ENCODE results near the gene HTRA1.

HTRA1 gene

GRCh38 chr10:122455376-122456079, 5.8 kb upstream of the HTRA1 start:
- DNase-seq, result no peak

- DNase-seq, result no peak
Measured at GRCh38 chr10:122457934-122458333, 3.4 kb upstream of the HTRA1 start.

- DNase-seq, result no peak
Measured at GRCh38 chr10:122458693-122459092, 2.7 kb upstream of the HTRA1 start.

GRCh38 chr10:122459561-122460273, 1.6 kb upstream of the HTRA1 start:
- no peak for DNase-seq

GRCh38 chr10:122460891-122461293, 461 bp upstream of the HTRA1 start:
- DNase-seq, result no peak

GRCh38 chr10:122461729-122462532, 578 bp downstream of the HTRA1 start:
- DNase-seq, result no peak

GRCh38 chr10:122462533-122463465, 1.4 kb downstream of the HTRA1 start:
- DNase-seq, result no peak

- no peak for DNase-seq
Measured at GRCh38 chr10:122463466-122464249, 2.3 kb downstream of the HTRA1 start.

- no peak for DNase-seq
Measured at GRCh38 chr10:122464250-122464510, 2.8 kb downstream of the HTRA1 start.

GRCh38 chr10:122464586-122464985, 3.2 kb downstream of the HTRA1 start:
- DNase-seq, result no peak

GRCh38 chr10:122465401-122466040, 4.2 kb downstream of the HTRA1 start:
- no peak for DNase-seq

GRCh38 chr10:122466951-122467381, 5.6 kb downstream of the HTRA1 start:
- DNase-seq, result no peak

- no peak for DNase-seq
Measured at GRCh38 chr10:122467701-122468100, 6.3 kb downstream of the HTRA1 start.

- no peak for DNase-seq
Measured at GRCh38 chr10:122468307-122468925, 7.1 kb downstream of the HTRA1 start.

- no peak for DNase-seq
Measured at GRCh38 chr10:122468926-122469781, 7.8 kb downstream of the HTRA1 start.

GRCh38 chr10:122469848-122470247, 8.5 kb downstream of the HTRA1 start:
- DNase-seq, result no peak

GRCh38 chr10:122471531-122472177, 10.3 kb downstream of the HTRA1 start:
- DNase-seq, result no peak

GRCh38 chr10:122473116-122473515, 11.8 kb downstream of the HTRA1 start:
- DNase-seq, result no peak

- no peak for DNase-seq
Measured at GRCh38 chr10:122474131-122474818, 12.9 kb downstream of the HTRA1 start.
